Measurements from ENCODE around the gene TMEM273.

GRCh38 chr10:49113741-49114141 is 74.5 kb downstream of the TMEM273 start:
- no peak for TF ChIP-seq CTCF (IDR thresholded peaks at IDR 0.05)
- no peak for TF ChIP-seq POLR2A (IDR thresholded peaks at IDR 0.05)

All from esophagus squamous epithelium (tissue), 4 donors.